ENCODE measurements around the gene SHROOM3.

GRCh38 chr4:76729980-76730379 lies 295.0 kb downstream of the SHROOM3 start:
- TF ChIP-seq POLR2AphosphoS5 (IDR thresholded peaks at IDR 0.05) (no peak), POLR2A (IDR thresholded peaks at IDR 0.05) (no peak)
- TF ChIP-seq, protein P1, sequence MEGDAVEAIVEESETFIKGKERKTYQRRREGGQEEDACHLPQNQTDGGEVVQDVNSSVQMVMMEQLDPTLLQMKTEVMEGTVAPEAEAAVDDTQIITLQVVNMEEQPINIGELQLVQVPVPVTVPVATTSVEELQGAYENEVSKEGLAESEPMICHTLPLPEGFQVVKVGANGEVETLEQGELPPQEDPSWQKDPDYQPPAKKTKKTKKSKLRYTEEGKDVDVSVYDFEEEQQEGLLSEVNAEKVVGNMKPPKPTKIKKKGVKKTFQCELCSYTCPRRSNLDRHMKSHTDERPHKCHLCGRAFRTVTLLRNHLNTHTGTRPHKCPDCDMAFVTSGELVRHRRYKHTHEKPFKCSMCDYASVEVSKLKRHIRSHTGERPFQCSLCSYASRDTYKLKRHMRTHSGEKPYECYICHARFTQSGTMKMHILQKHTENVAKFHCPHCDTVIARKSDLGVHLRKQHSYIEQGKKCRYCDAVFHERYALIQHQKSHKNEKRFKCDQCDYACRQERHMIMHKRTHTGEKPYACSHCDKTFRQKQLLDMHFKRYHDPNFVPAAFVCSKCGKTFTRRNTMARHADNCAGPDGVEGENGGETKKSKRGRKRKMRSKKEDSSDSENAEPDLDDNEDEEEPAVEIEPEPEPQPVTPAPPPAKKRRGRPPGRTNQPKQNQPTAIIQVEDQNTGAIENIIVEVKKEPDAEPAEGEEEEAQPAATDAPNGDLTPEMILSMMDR (IDR thresholded peaks at IDR 0.05) = no peak

Measured in stomach (tissue), 4 donors.